Measurements from ENCODE around the gene ATP7B.

Gene ATP7B

DNA sequence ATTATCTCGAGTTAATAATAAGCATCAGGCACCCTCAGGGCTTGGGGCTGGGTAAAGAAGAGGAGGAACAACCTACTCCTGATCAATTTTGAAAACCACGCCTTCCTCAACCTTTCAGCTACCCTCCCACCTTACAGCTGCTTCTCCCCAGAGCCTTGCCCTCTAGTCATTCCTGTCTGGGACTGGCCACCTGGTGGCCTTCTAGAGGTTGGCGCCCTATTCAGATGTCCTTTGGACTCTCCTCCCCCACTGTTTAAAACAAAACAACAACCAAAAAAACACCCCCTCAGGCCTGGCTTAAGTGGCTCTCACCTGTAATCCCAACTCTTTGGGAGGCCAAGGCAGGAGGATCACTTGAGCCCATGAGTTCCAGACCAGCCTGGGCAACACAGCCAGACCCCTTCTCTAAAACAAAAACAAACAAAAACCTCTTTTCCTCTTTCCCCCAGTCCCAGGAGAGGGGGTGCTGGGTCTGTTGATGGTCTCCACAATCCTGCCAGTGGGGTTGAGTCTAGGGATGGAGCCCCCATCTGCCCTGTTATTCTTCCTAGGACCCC, 87.2 kb downstream of the ATP7B start:
- Mint-ChIP-seq H3K36me3 (no peaks in the 10 kb centered on the region), H3K4me3 (no peak overlapping the region), H3K4me1 (peaks cover 40% of the 10 kb centered on the region), H3K27me3 (peaks cover 19% of the 10 kb centered on the region), H3K27ac (no peak overlapping the region), H3K9me3 (no peaks in the 10 kb centered on the region)
- DNase-seq = no peak
- CTCF ChIA-PET = interaction anchor here (0.8 to 1.8 kb wide), 5 partner anchors 10 to 62 kb away, joined by 3 to 7 read pairs (median 3); partner anchors contain the start of gene CCDC70

- H3K4me3 Mint-ChIP-seq = no peak overlapping the region
- no peak overlapping the region for H3K27ac Mint-ChIP-seq
- no peaks in the 10 kb centered on the region for H3K9me3 Mint-ChIP-seq
- peaks cover 40% of the 10 kb centered on the region for H3K4me1 Mint-ChIP-seq
- H3K27me3 Mint-ChIP-seq = peaks cover 16% of the 10 kb centered on the region
- no peak for DNase-seq
- CTCF ChIA-PET = interaction anchor here (1.0 to 1.8 kb wide), 8 partner anchors 9 to 61 kb away, joined by 3 to 7 read pairs (median 4); partner anchors contain the start of gene CCDC70
- H3K36me3 Mint-ChIP-seq = no peaks in the 10 kb centered on the region
Measured at GRCh38 chr13:51922771-51923480, 88.3 kb downstream of the ATP7B start.

GRCh38 chr13:51921790-51922740, 89.2 kb downstream of the ATP7B start:
- peaks cover 18% of the 10 kb centered on the region for H3K27me3 Mint-ChIP-seq
- H3K36me3 Mint-ChIP-seq = no peaks in the 10 kb centered on the region
- H3K27ac Mint-ChIP-seq = no peak overlapping the region
- peaks cover 40% of the 10 kb centered on the region for H3K4me1 Mint-ChIP-seq
- CTCF ChIA-PET = interaction anchor here (1.0 to 1.8 kb wide), 5 partner anchors 8 to 60 kb away, joined by 4 to 7 read pairs (median 5); no protein-coding TSS in a partner anchor
- DNase-seq = no peak
- no peaks in the 10 kb centered on the region for H3K9me3 Mint-ChIP-seq
- no peak overlapping the region for H3K4me3 Mint-ChIP-seq

- Mint-ChIP-seq H3K27ac (no peak overlapping the region), H3K9me3 (no peaks in the 10 kb centered on the region), H3K27me3 (peaks cover 23% of the 10 kb centered on the region), H3K4me1 (peaks cover 36% of the 10 kb centered on the region), H3K36me3 (no peaks in the 10 kb centered on the region), H3K4me3 (no peak overlapping the region)
- DNase-seq = no peak
- CTCF ChIA-PET = no interaction called here
Measured at GRCh38 chr13:51920786-51921185, 90.5 kb downstream of the ATP7B start.

GRCh38 chr13:51920267-51920666, 91.0 kb downstream of the ATP7B start:
- peaks cover 31% of the 10 kb centered on the region for H3K4me1 Mint-ChIP-seq
- CTCF ChIA-PET = interaction anchor here (1.1 kb wide), 1 partner anchor 70 kb away, joined by 3 read pairs; no protein-coding TSS in a partner anchor
- H3K4me3 Mint-ChIP-seq = no peak overlapping the region
- H3K36me3 Mint-ChIP-seq = no peaks in the 10 kb centered on the region
- H3K27me3 Mint-ChIP-seq = peaks cover 23% of the 10 kb centered on the region
- DNase-seq = no peak
- H3K27ac Mint-ChIP-seq = no peak overlapping the region
- H3K9me3 Mint-ChIP-seq = no peaks in the 10 kb centered on the region

GRCh38 chr13:51919531-51919930, 91.7 kb downstream of the ATP7B start:
- H3K4me1 Mint-ChIP-seq = peaks cover 23% of the 10 kb centered on the region
- H3K36me3 Mint-ChIP-seq = no peaks in the 10 kb centered on the region
- no peak for DNase-seq
- CTCF ChIA-PET = interaction anchor here (1.1 kb wide), 1 partner anchor 70 kb away, joined by 3 read pairs; no protein-coding TSS in a partner anchor
- no peak overlapping the region for H3K27ac Mint-ChIP-seq
- no peaks in the 10 kb centered on the region for H3K9me3 Mint-ChIP-seq
- H3K27me3 Mint-ChIP-seq = peaks cover 21% of the 10 kb centered on the region
- H3K4me3 Mint-ChIP-seq = no peak overlapping the region

DNA sequence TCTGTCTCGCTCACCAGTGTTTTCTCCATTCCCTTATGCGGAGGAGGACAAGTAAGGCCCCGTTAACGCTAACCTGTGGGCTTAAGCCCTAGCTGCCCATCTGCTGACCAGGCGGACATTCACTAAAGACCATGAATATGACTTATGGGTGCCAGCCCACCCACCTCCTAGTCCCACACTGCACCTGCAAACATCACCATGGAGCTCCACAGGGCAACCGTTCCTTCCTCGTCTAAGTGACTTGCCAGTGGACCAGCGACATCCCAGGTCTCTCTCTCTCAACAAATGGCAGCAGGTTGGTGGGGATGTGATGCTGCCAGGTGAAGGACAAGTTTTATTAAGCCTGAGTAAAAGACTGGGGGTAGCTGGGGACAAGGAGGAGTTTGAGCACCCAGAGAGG, 94.3 kb downstream of the ATP7B start:
- Mint-ChIP-seq H3K4me3 (no peak overlapping the region), H3K36me3 (no peaks in the 10 kb centered on the region), H3K9me3 (no peaks in the 10 kb centered on the region), H3K27me3 (peaks cover 11% of the 10 kb centered on the region), H3K27ac (no peak overlapping the region), H3K4me1 (peaks cover 10% of the 10 kb centered on the region)
- CTCF ChIA-PET = no interaction called here
- no peak for DNase-seq

GRCh38 chr13:51916051-51916818, 95.0 kb downstream of the ATP7B start:
- no peak for DNase-seq
- Mint-ChIP-seq H3K36me3 (no peaks in the 10 kb centered on the region), H3K27ac (no peak overlapping the region), H3K27me3 (peaks cover 7% of the 10 kb centered on the region), H3K9me3 (no peaks in the 10 kb centered on the region), H3K4me1 (peaks cover 13% of the 10 kb centered on the region), H3K4me3 (no peak overlapping the region)
- CTCF ChIA-PET = no interaction called here

GRCh38 chr13:51914137-51914493, 97.1 kb downstream of the ATP7B start:
- H3K27ac Mint-ChIP-seq = no peak overlapping the region
- H3K27me3 Mint-ChIP-seq = peaks cover 7% of the 10 kb centered on the region
- no peaks in the 10 kb centered on the region for H3K9me3 Mint-ChIP-seq
- H3K36me3 Mint-ChIP-seq = no peaks in the 10 kb centered on the region
- no peak for DNase-seq
- CTCF ChIA-PET = interaction anchor here (1.3 to 1.5 kb wide), 3 partner anchors 9 to 18 kb away, joined by 4 to 7 read pairs (median 4); no protein-coding TSS in a partner anchor
- H3K4me1 Mint-ChIP-seq = peaks cover 21% of the 10 kb centered on the region
- no peak overlapping the region for H3K4me3 Mint-ChIP-seq

- DNase-seq = no peak
- no peak overlapping the region for H3K27ac Mint-ChIP-seq
- peaks cover 25% of the 10 kb centered on the region for H3K4me1 Mint-ChIP-seq
- H3K27me3 Mint-ChIP-seq = peaks cover 7% of the 10 kb centered on the region
- H3K9me3 Mint-ChIP-seq = no peaks in the 10 kb centered on the region
- no peak overlapping the region for H3K4me3 Mint-ChIP-seq
- H3K36me3 Mint-ChIP-seq = no peaks in the 10 kb centered on the region
- CTCF ChIA-PET = interaction anchor here (0.9 to 1.4 kb wide), 4 partner anchors 10 to 214 kb away, joined by 3 to 7 read pairs (median 4); no protein-coding TSS in a partner anchor
Measured at GRCh38 chr13:51913421-51914136, 97.7 kb downstream of the ATP7B start.

- H3K4me3 Mint-ChIP-seq = no peak overlapping the region
- H3K27ac Mint-ChIP-seq = no peak overlapping the region
- peaks cover 7% of the 10 kb centered on the region for H3K27me3 Mint-ChIP-seq
- H3K4me1 Mint-ChIP-seq = peaks cover 25% of the 10 kb centered on the region
- H3K36me3 Mint-ChIP-seq = no peaks in the 10 kb centered on the region
- H3K9me3 Mint-ChIP-seq = no peaks in the 10 kb centered on the region
- CTCF ChIA-PET = interaction anchor here (0.9 to 1.1 kb wide), 3 partner anchors 10 to 215 kb away, joined by 3 to 4 read pairs (median 4); no protein-coding TSS in a partner anchor
- no peak for DNase-seq
Measured at GRCh38 chr13:51912511-51913225, 98.6 kb downstream of the ATP7B start.

- no peak for DNase-seq
- Mint-ChIP-seq H3K27ac (no peak overlapping the region), H3K4me3 (no peak overlapping the region), H3K36me3 (no peaks in the 10 kb centered on the region), H3K4me1 (peaks cover 25% of the 10 kb centered on the region), H3K9me3 (no peaks in the 10 kb centered on the region), H3K27me3 (peaks cover 6% of the 10 kb centered on the region)
- CTCF ChIA-PET = interaction anchor here (1.0 to 1.1 kb wide), 2 partner anchors 10 to 16 kb away, joined by 4 read pairs; no protein-coding TSS in a partner anchor
Measured at GRCh38 chr13:51912091-51912490, 99.2 kb downstream of the ATP7B start.
